Glutamatergic neuron (in vitro differentiated cells): ENCODE measurements around the gene CELF4. TPM values are rescaled to one million over a fixed set of nuclear protein-coding genes. Genes with fewer than 3 reads are reported as not detected.
A peak's percentile ranks its signal among the peaks of the same experiment; 100 is the strongest.

Experiments
- DNase-seq: peaks from one replicate; pipeline ENCODE4 v3.0.0; 2022
- H3K27ac Mint-ChIP-seq: one replicate; pipeline ENCODE4 v1.8.0; 2020; ENCODE audit warnings: mild to moderate bottlenecking, mixed read lengths, inconsistent platforms; ENCODE audit not compliant: unreplicated experiment
- H3K27me3 Mint-ChIP-seq: one replicate; pipeline ENCODE4 v1.8.0; 2020; ENCODE audit warnings: mild to moderate bottlenecking, moderate library complexity, mixed read lengths, inconsistent platforms; ENCODE audit not compliant: unreplicated experiment
- H3K36me3 Mint-ChIP-seq: one replicate; pipeline ENCODE4 v1.8.0; 2020; ENCODE audit warnings: mild to moderate bottlenecking, mixed read lengths, inconsistent platforms; ENCODE audit not compliant: unreplicated experiment
- H3K4me1 Mint-ChIP-seq: one replicate; pipeline ENCODE4 v1.8.0; 2020; ENCODE audit warnings: mild to moderate bottlenecking, low read depth, mixed read lengths, inconsistent platforms; ENCODE audit not compliant: unreplicated experiment
- H3K4me3 Mint-ChIP-seq: one replicate; pipeline ENCODE4 v1.8.0; 2020; ENCODE audit warnings: mild to moderate bottlenecking, mixed read lengths, inconsistent platforms; ENCODE audit not compliant: unreplicated experiment
- H3K9me3 Mint-ChIP-seq: one replicate; pipeline ENCODE4 v1.8.0; 2020; ENCODE audit warnings: mild to moderate bottlenecking, moderate library complexity, mixed read lengths, inconsistent platforms; ENCODE audit not compliant: unreplicated experiment
- CTCF ChIP-seq: fragments of 200-600 bp; sonication (generic); IDR thresholded peaks from one replicate; pipeline ENCODE4 v1.5.0; 2021; ENCODE audit not compliant: partially characterized antibody, unreplicated experiment
- total RNA-seq: library from RNA; stranded (reverse); fragmentation: NEBNext Ultra II Directional; extraction: Animal tissue kit (Norgen Biotek cat#: 25700); gene quantifications from one replicate; pipeline ENCODE4 v1.2.1, GENCODE V29; 2021; ENCODE audit not compliant: unreplicated experiment

CELF4 gene
- total RNA-seq, 1 donor from 2014 or later: 38.4 TPM

DNA sequence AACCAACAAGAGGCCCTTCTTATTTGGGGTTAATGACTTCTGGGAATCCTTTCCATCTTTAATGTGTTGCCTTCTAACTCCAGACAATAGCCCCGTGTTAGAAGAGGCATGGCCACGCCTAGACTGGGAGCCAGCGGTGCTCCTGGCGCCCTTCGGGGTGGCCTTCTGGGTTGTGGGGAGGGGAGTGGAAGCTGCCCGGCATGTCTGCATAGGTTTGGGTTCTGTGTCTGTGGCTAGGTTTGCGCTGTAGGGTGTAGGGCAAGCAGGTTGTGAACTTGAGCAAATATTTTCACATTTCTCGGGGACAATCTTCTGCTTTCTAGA, 40.4 kb downstream of the CELF4 start:
- no peak for DNase-seq
- H3K27me3 Mint-ChIP-seq: peaks cover 21% of the 10 kb centered on the region
- peaks cover 4% of the 10 kb centered on the region for H3K9me3 Mint-ChIP-seq
- H3K4me1 Mint-ChIP-seq: peaks cover 28% of the 10 kb centered on the region
- no peak overlapping the region for H3K27ac Mint-ChIP-seq
- no peaks in the 10 kb centered on the region for H3K36me3 Mint-ChIP-seq
- H3K4me3 Mint-ChIP-seq: peak overlapping the region; percentile 81
- no peak for TF ChIP-seq CTCF

DNA sequence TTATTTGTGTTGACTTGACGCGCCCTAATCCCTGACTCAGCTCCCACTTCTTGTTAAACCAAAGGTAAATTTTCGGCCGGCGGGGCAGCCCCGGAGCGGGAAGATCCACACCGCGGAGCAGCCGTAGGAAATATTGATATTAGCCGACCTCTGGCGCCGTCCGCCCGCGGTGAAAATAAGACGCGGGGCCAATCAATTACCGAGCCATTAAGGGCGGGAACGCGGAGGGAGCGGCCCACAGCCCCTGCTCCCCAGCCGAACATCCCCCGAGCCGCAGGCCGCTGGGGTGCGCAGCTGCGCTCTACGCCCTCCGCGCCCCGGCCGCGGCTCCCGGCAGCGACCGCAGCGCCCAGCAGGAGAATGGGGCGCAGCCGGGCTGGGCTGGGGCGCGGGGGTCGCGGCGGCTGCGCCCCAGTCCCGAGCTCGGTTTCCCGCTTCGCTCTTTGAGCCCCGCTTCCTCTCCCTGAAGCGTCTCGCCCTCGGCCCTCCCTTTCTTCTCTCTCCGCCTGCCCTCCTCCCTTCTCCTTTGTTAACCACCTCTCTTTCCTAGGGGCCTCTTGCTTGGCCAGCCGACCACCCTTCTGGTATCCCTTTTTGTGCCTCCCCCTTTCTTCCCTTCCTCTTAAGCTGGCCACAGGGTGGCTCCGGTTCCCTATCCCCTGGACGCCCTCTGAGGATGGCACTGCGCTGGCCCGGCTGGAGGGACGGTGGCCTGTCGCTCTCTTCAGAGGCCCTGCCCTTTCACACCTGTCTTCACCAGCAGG, 40.9 kb downstream of the CELF4 start:
- TF ChIP-seq CTCF: no peak
- Mint-ChIP-seq H3K9me3 (peaks cover 4% of the 10 kb centered on the region), H3K27me3 (peaks cover 22% of the 10 kb centered on the region), H3K4me1 (peaks cover 29% of the 10 kb centered on the region), H3K27ac (no peak overlapping the region), H3K4me3 (peak overlapping the region; percentile 81), H3K36me3 (no peaks in the 10 kb centered on the region)
- peak; percentile 50 for DNase-seq

- DNase-seq: no peak
- H3K27ac Mint-ChIP-seq: no peak overlapping the region
- H3K27me3 Mint-ChIP-seq: peaks cover 24% of the 10 kb centered on the region
Measured at GRCh38 chr18:37524139-37524497, 41.5 kb downstream of the CELF4 start.

DNA sequence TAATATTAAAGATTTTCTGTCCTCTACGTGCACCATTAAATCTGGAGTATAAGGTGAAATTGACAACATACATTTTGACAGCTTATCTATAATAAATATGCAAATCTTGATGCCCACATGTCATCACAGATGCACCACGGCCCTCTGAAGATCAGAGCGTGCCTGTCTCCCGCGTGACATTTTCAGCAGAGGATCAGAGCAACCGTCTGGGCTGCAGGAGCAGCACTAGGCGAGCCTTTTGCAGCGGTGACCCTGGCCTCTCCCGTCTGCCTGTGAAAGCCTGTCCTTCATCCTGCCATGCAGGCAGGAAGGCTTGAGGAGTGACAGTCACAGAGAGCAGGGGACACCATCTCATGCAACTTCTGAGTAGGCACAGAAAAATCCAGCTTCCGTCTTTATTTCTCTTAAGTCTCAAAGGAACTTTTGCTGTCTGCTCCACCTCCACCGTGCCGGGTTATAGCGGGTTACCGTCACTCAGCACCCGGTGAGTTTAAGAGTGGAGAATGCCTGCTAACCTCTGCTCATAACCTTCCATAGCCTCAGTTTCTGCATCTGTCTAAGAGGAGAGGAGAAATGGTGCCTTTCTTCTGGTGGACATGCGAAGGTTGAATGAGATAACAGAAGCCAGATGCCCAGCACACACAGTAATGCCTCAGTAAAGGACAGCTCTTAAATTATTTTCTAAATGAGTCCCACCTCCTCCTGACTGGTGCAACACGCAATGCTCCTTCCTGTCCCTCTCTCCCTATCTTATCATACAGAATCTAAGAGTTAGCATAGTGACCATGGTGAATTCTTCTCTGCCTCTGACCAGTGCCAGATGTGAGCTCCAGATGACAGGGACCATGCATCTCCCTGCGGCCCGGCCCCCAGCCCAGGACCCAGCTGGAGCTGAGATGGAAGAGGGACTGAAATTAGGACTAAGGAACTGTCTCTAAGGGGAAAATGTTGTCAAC, 43.8 kb downstream of the CELF4 start:
- H3K4me3 Mint-ChIP-seq: peak overlapping the region; percentile 66
- DNase-seq: no peak
- peaks cover 23% of the 10 kb centered on the region for H3K27me3 Mint-ChIP-seq
- peaks cover 6% of the 10 kb centered on the region for H3K9me3 Mint-ChIP-seq
- no peak for TF ChIP-seq CTCF
- H3K27ac Mint-ChIP-seq: peak overlapping the region; percentile 56
- peaks cover 41% of the 10 kb centered on the region for H3K4me1 Mint-ChIP-seq
- H3K36me3 Mint-ChIP-seq: no peaks in the 10 kb centered on the region

More at GRCh38 chr18:37524139-37524497, 41.5 kb downstream of the CELF4 start:
- Mint-ChIP-seq H3K4me3 (peak overlapping the region; percentile 28), H3K36me3 (no peaks in the 10 kb centered on the region), H3K9me3 (peaks cover 6% of the 10 kb centered on the region), H3K4me1 (peaks cover 33% of the 10 kb centered on the region)
- TF ChIP-seq CTCF: no peak
